CD14-positive monocyte (primary cell): ENCODE measurements around the gene PSMG3. TPM values are rescaled to one million over a fixed set of nuclear protein-coding genes. Genes with fewer than 3 reads are reported as not detected.
A peak's percentile ranks its signal among the peaks of the same experiment; 100 is the strongest.

Experiments
- DNase-seq, 3 donors: peaks; one replicate each; pipeline ENCODE4 v3.0.0-alpha.2; 2011 to 2022
- H2AFZ ChIP-seq: 2 replicates; pipeline ENCODE4 v1.6.0; 2012; ENCODE audit warnings: mild to moderate bottlenecking, low read depth, low read length, inconsistent platforms; ENCODE audit not compliant: insufficient read depth, poor library complexity, severe bottlenecking
- H3K27ac ChIP-seq, 2 donors: 1 replicate in 1 of 2; 2 replicates in 1 of 2; pipeline ENCODE4 v1.5.1; 2012 to 2013; ENCODE audit warnings: low read length in 2 of 2, control low read depth in 1 of 2, inconsistent platforms in 1 of 2, low read depth in 1 of 2, mild to moderate bottlenecking in 1 of 2
- H3K27me3 ChIP-seq, 2 donors: one replicate each; pipeline versions ENCODE4 v1.6.0 to v1.6.1; 2011 to 2013; ENCODE audit warnings: low read length in 2 of 2; ENCODE audit not compliant: control insufficient read depth in 2 of 2, insufficient read depth in 2 of 2
- H3K36me3 ChIP-seq, 2 donors: replicated peaks in 1 of 2; 1 replicate in 1 of 2; 2 replicates in 1 of 2; pipeline versions ENCODE4 v1.5.1 to v1.6.1; 2012 to 2013; ENCODE audit warnings: low read length in 2 of 2, control low read depth in 1 of 2, inconsistent platforms in 1 of 2, mild to moderate bottlenecking in 1 of 2; ENCODE audit not compliant: insufficient read depth in 2 of 2, control insufficient read depth in 1 of 2
- H3K4me1 ChIP-seq, 2 donors: 1 replicate in 1 of 2; 2 replicates in 1 of 2; pipeline versions ENCODE4 v1.5.1 to v1.6.1; 2012 to 2013; ENCODE audit warnings: low read length in 2 of 2, control low read depth in 1 of 2, inconsistent platforms in 1 of 2, mild to moderate bottlenecking in 1 of 2, moderate library complexity in 1 of 2; ENCODE audit not compliant: insufficient read depth in 2 of 2, control insufficient read depth in 1 of 2
- H3K4me2 ChIP-seq: replicated peaks from 2 replicates; pipeline ENCODE3; 2012; ENCODE audit warnings: low read length, moderate library complexity, mild to moderate bottlenecking; ENCODE audit not compliant: poor library complexity, severe bottlenecking; ENCODE audit errors: extremely low read depth
- H3K4me3 ChIP-seq, 3 experiments: fragments of 200-600 bp in 1 of 3; sonication (generic) in 1 of 3; replicated peaks in 1 of 3; 1 replicate in 2 of 3; 2 replicates in 1 of 3; pipeline ENCODE4 v1.5.1; 2011 to 2013; ENCODE audit warnings: low read length in 3 of 3, mild to moderate bottlenecking in 3 of 3, control low read depth in 2 of 3, low read depth in 2 of 3, inconsistent platforms in 1 of 3, moderate library complexity in 1 of 3
- H3K79me2 ChIP-seq: 2 replicates; pipeline ENCODE4 v1.6.0; 2012; ENCODE audit warnings: mild to moderate bottlenecking, control low read depth, inconsistent platforms, low read length, moderate library complexity; ENCODE audit not compliant: insufficient read depth
- H3K9ac ChIP-seq: 2 replicates; pipeline ENCODE4 v1.6.0; 2017; ENCODE audit warnings: low read length, mild to moderate bottlenecking; ENCODE audit not compliant: insufficient read depth, poor library complexity, severe bottlenecking
- H3K9me3 ChIP-seq, 2 donors: replicated peaks in 1 of 2; 1 replicate in 1 of 2; 2 replicates in 1 of 2; pipeline versions ENCODE4 v1.5.1 to v1.6.1; 2012 to 2013; ENCODE audit warnings: low read length in 2 of 2, control low read depth in 1 of 2; ENCODE audit not compliant: control insufficient read depth in 1 of 2, insufficient read depth in 1 of 2
- H4K20me1 ChIP-seq: 2 replicates; pipeline ENCODE4 v1.6.0; 2012; ENCODE audit warnings: mild to moderate bottlenecking, low read length, control low read depth, moderate library complexity; ENCODE audit not compliant: insufficient read depth
- H3K27ac Mint-ChIP-seq, 7 donors: one replicate each; pipeline ENCODE4 v1.8.0; 2020; ENCODE audit warnings: mild to moderate bottlenecking in 7 of 7, mixed read lengths in 7 of 7, moderate library complexity in 6 of 7, inconsistent platforms in 2 of 7
- H3K27me3 Mint-ChIP-seq, 3 donors: one replicate each; pipeline ENCODE4 v1.8.0; 2021 to 2022; ENCODE audit warnings: low read depth in 3 of 3, mild to moderate bottlenecking in 3 of 3, mixed read lengths in 3 of 3, moderate library complexity in 3 of 3, inconsistent platforms in 1 of 3
- H3K36me3 Mint-ChIP-seq, 2 donors: one replicate each; pipeline ENCODE4 v1.8.0; 2020; ENCODE audit warnings: mixed read lengths in 2 of 2, inconsistent platforms in 1 of 2, mild to moderate bottlenecking in 1 of 2
- H3K4me1 Mint-ChIP-seq: one replicate; pipeline ENCODE4 v1.8.0; 2020; ENCODE audit warnings: mild to moderate bottlenecking, mixed read lengths
- H3K4me3 Mint-ChIP-seq, 2 donors: one replicate each; pipeline ENCODE4 v1.8.0; 2020; ENCODE audit warnings: mild to moderate bottlenecking in 2 of 2, mixed read lengths in 2 of 2, moderate library complexity in 1 of 2
- H3K9me3 Mint-ChIP-seq, 7 donors: one replicate each; pipeline ENCODE4 v1.8.0; 2020 to 2022; ENCODE audit warnings: mixed read lengths in 7 of 7, mild to moderate bottlenecking in 6 of 7, moderate library complexity in 6 of 7, inconsistent platforms in 2 of 7
- WGBS: methylation state at CpG from one replicate; pipeline ENCODE4 v1.1.5; 2013; ENCODE audit warnings: missing lambda C conversion rate; ENCODE audit not compliant: insufficient coverage; 5-methylcytosine and 5-hydroxymethylcytosine counted together
- intact Hi-C, 2 donors: fragments of 100-400 bp; cut with micrococcal nuclease; formaldehyde crosslinking; loops; one replicate each; pipeline versions ENCODE4 v1.15.0 to v1.15.1; 2023
- polyA plus RNA-seq, 3 donors: library from polyadenylated mRNA; depleted of rRNA in 1 of 3; unstranded in 2 of 3; stranded (reverse) in 1 of 3; fragments of 300-500 nt in 2 of 3; fragments of >200 nt in 1 of 3; fragmentation: Illumina TruSeq in 2 of 3; gene quantifications; 1 replicate in 2 of 3; 2 replicates in 1 of 3; pipeline ENCODE4 v1.2.3, GENCODE V29; 2012 to 2021
- TF ChIP-seq, protein P1 (sequence below): fragments of 200-600 bp; IDR thresholded peaks from one replicate; pipeline ENCODE4 v1.8.0; 2022; ENCODE audit warnings: antibody characterized with exemption, mild to moderate bottlenecking

The PSMG3 gene
- polyA plus RNA-seq, 3 donors, result 32.6 to 38.8 (median 34.5) TPM

- Mint-ChIP-seq H3K27me3 (peaks cover 2 to 10% (median 7%) of the 10 kb centered on the region in 3 donors), H3K27ac (peak overlapping the region in 1 of 7 donors; percentile 21), H3K36me3 (peaks cover 16 to 35% of the 10 kb centered on the region in 2 donors), H3K4me1 (peaks cover 36% of the 10 kb centered on the region), H3K9me3 (peaks cover 0 to 4% (median 0%) of the 10 kb centered on the region in 7 donors), H3K4me3 (peak overlapping the region in 1 of 2 donors; percentile 64)
- H4K20me1 ChIP-seq, result no peaks in the 10 kb centered on the region
- H3K79me2 ChIP-seq, result peaks cover 3% of the 10 kb centered on the region
- 36% methylated on average over 18 of the region's 23 CpGs for WGBS
- H3K4me1 ChIP-seq, result peaks cover 17 to 25% of the 10 kb centered on the region in 2 donors
- intact Hi-C loops, result loop anchor here in 1 of 2 donors (10.0 kb wide), 1 partner anchor 50 kb away; no protein-coding TSS in a partner anchor
- H2AFZ ChIP-seq, result no peak overlapping the region
- H3K27me3 ChIP-seq, result peaks cover 0 to 2% of the 10 kb centered on the region in 2 donors
- H3K36me3 ChIP-seq, result peaks cover 9 to 17% of the 10 kb centered on the region in 2 donors
- H3K9me3 ChIP-seq, result no peaks in the 10 kb centered on the region
- H3K4me3 ChIP-seq, result no peak overlapping the region
- H3K27ac ChIP-seq, result no peak overlapping the region
- peak in 1 of 3 donors; percentile 39 for DNase-seq
- no peak overlapping the region for H3K4me2 ChIP-seq
- H3K9ac ChIP-seq, result no peak overlapping the region
- TF ChIP-seq, protein P1, sequence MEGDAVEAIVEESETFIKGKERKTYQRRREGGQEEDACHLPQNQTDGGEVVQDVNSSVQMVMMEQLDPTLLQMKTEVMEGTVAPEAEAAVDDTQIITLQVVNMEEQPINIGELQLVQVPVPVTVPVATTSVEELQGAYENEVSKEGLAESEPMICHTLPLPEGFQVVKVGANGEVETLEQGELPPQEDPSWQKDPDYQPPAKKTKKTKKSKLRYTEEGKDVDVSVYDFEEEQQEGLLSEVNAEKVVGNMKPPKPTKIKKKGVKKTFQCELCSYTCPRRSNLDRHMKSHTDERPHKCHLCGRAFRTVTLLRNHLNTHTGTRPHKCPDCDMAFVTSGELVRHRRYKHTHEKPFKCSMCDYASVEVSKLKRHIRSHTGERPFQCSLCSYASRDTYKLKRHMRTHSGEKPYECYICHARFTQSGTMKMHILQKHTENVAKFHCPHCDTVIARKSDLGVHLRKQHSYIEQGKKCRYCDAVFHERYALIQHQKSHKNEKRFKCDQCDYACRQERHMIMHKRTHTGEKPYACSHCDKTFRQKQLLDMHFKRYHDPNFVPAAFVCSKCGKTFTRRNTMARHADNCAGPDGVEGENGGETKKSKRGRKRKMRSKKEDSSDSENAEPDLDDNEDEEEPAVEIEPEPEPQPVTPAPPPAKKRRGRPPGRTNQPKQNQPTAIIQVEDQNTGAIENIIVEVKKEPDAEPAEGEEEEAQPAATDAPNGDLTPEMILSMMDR, result no peak
These were observed 5.2 kb downstream of the PSMG3 start for GRCh38 chr7:1564603-1565022.

- Histone ChIP-seq H3K27ac (no peak overlapping the region), H3K9me3 (no peaks in the 10 kb centered on the region), H3K4me2 (no peak overlapping the region), H3K79me2 (no peaks in the 10 kb centered on the region), H4K20me1 (no peaks in the 10 kb centered on the region), H3K27me3 (peaks cover 0 to 2% of the 10 kb centered on the region in 2 donors), H3K9ac (no peak overlapping the region), H3K36me3 (peaks cover 9 to 17% of the 10 kb centered on the region in 2 donors), H2AFZ (no peak overlapping the region), H3K4me3 (no peak overlapping the region), H3K4me1 (peaks cover 12 to 20% of the 10 kb centered on the region in 2 donors)
- peaks cover 16 to 35% of the 10 kb centered on the region in 2 donors for H3K36me3 Mint-ChIP-seq
- peaks cover 0 to 4% (median 0%) of the 10 kb centered on the region in 7 donors for H3K9me3 Mint-ChIP-seq
- TF ChIP-seq, protein P1, result no peak
- 47% methylated on average over 11 of the region's 15 CpGs for WGBS
- peak overlapping the region in 1 of 2 donors; percentile 64 for H3K4me3 Mint-ChIP-seq
- H3K27ac Mint-ChIP-seq, result peak overlapping the region in 1 of 7 donors; percentile 26
- peaks cover 2 to 10% (median 7%) of the 10 kb centered on the region in 3 donors for H3K27me3 Mint-ChIP-seq
- peak in 1 of 3 donors; percentile 15 for DNase-seq
- intact Hi-C loops, result loop anchor here in 1 of 2 donors (10.0 kb wide), 1 partner anchor 49 kb away; no protein-coding TSS in a partner anchor
- H3K4me1 Mint-ChIP-seq, result peaks cover 31% of the 10 kb centered on the region
These were observed 5.7 kb downstream of the PSMG3 start for GRCh38 chr7:1563981-1564602.
